Keratinocyte (primary cell): ENCODE measurements around the gene CECR2. TPM values are rescaled to one million over a fixed set of nuclear protein-coding genes. Genes with fewer than 3 reads are reported as not detected.

Source experiments
- DNase-seq: peaks from one replicate; pipeline ENCODE4 v3.0.0-alpha.2; 2011; ENCODE audit warnings: low read depth, missing footprints, low spot score
- FAIRE-seq: peaks from 2 replicates; lab custom pipeline; 2011; peaks lifted over from hg19 to GRCh38; lab: Jason Lieb, UNC
- H2AFZ ChIP-seq: 2 replicates; pipeline ENCODE4 v1.6.0; 2012; ENCODE audit warnings: low read length, control low read depth, inconsistent platforms; ENCODE audit not compliant: control insufficient read depth
- H3K27ac ChIP-seq: 2 replicates; pipeline ENCODE4 v1.5.1; 2011; ENCODE audit warnings: low read length; ENCODE audit not compliant: control insufficient read depth, insufficient read depth
- H3K27me3 ChIP-seq: 3 replicates; pipeline ENCODE4 v1.6.0; 2011; ENCODE audit warnings: low read length; ENCODE audit not compliant: control insufficient read depth, insufficient read depth; ENCODE audit errors: extremely low read depth
- H3K36me3 ChIP-seq, 2 experiments: 2 replicates in 1 of 2; 3 replicates in 1 of 2; pipeline ENCODE4 v1.5.1; 2011; ENCODE audit warnings: low read length in 2 of 2, mild to moderate bottlenecking in 1 of 2; ENCODE audit not compliant: control insufficient read depth in 2 of 2, insufficient read depth in 2 of 2; ENCODE audit errors: extremely low read depth in 1 of 2
- H3K4me1 ChIP-seq: 3 replicates; pipeline ENCODE4 v1.5.1; 2011; ENCODE audit warnings: low read length; ENCODE audit not compliant: control insufficient read depth, insufficient read depth; ENCODE audit errors: extremely low read depth
- H3K4me2 ChIP-seq: 3 replicates; pipeline ENCODE4 v1.6.0; 2011; ENCODE audit warnings: low read depth, low read length; ENCODE audit not compliant: control insufficient read depth, insufficient read depth; ENCODE audit errors: extremely low read depth
- H3K4me3 ChIP-seq, 3 experiments: fragments of 200-600 bp in 1 of 3; sonication (generic) in 1 of 3; 2 replicates in 2 of 3; 3 replicates in 1 of 3; pipeline ENCODE4 v1.5.1; 2011 to 2016; ENCODE audit warnings: low read length in 3 of 3, mild to moderate bottlenecking in 3 of 3, control low read depth in 2 of 3, inconsistent platforms in 1 of 3, low read depth in 1 of 3, mixed read lengths in 1 of 3, mixed run types in 1 of 3, moderate library complexity in 1 of 3; ENCODE audit not compliant: control insufficient read depth in 2 of 3, insufficient read depth in 2 of 3; ENCODE audit errors: extremely low read depth in 1 of 3
- H3K79me2 ChIP-seq: 2 replicates; pipeline ENCODE4 v1.6.0; 2012; ENCODE audit warnings: low read length; ENCODE audit not compliant: control insufficient read depth, insufficient read depth
- H3K9ac ChIP-seq: 3 replicates; pipeline ENCODE4 v1.6.0; 2011; ENCODE audit warnings: low read length; ENCODE audit not compliant: control insufficient read depth, insufficient read depth; ENCODE audit errors: extremely low read depth
- H3K9me1 ChIP-seq: 3 replicates; pipeline ENCODE4 v1.6.0; 2011; ENCODE audit warnings: low read length; ENCODE audit not compliant: control insufficient read depth, insufficient read depth; ENCODE audit errors: extremely low read depth
- H3K9me3 ChIP-seq: 2 replicates; pipeline ENCODE4 v1.5.1; 2012; ENCODE audit warnings: low read depth, low read length; ENCODE audit not compliant: control insufficient read depth
- H4K20me1 ChIP-seq: 3 replicates; pipeline ENCODE4 v1.6.0; 2011; ENCODE audit warnings: low read length; ENCODE audit not compliant: control insufficient read depth, insufficient read depth; ENCODE audit errors: extremely low read depth
- EZH2 ChIP-seq: IDR thresholded peaks from one replicate; pipeline ENCODE4 v1.6.1; 2012; ENCODE audit warnings: inconsistent platforms, mild to moderate bottlenecking, low read length, moderate library complexity
- dilution Hi-C: fragments of 300-500 bp; cut with MboI; formaldehyde crosslinking; loops from one replicate; pipeline ENCODE4 v1.7.0; 2020; ENCODE audit warnings: low sequenced_read_pairs; ENCODE audit not compliant: extremely low pct_ligation_motif_present
- polyA plus RNA-seq, 5 experiments: library from polyadenylated mRNA; depleted of rRNA in 3 of 5; stranded (reverse) in 3 of 5; stranded (forward) in 1 of 5; unstranded in 1 of 5; fragments of >200 nt; gene quantifications; 1 replicate in 1 of 5; 2 replicates in 3 of 5; 3 replicates in 1 of 5; pipeline versions ENCODE4 v1.2.1 to v1.2.3, GENCODE V29; 2011 to 2012; ENCODE audit warnings: missing spikeins in 2 of 5, low read depth in 1 of 5, low replicate concordance in 1 of 5
- TF ChIP-seq, protein P1 (sequence below), 3 experiments: IDR thresholded peaks in 1 of 3; conservative IDR thresholded peaks in 1 of 3; optimal IDR thresholded peaks in 1 of 3; 2 replicates in 2 of 3; 3 replicates in 1 of 3; pipeline versions ENCODE3 to v1.5.1; 2011; ENCODE audit warnings: low read length in 3 of 3, mild to moderate bottlenecking in 3 of 3, moderate library complexity in 2 of 3, control low read depth in 1 of 3, inconsistent platforms in 1 of 3; ENCODE audit not compliant: insufficient read depth in 2 of 3; ENCODE audit errors: extremely low read depth in 1 of 3

Gene CECR2
- polyA plus RNA-seq, 1 donor (not counting 4 experiments of a cell fraction or from before 2014, with no cell fraction given) = not detected

DNA sequence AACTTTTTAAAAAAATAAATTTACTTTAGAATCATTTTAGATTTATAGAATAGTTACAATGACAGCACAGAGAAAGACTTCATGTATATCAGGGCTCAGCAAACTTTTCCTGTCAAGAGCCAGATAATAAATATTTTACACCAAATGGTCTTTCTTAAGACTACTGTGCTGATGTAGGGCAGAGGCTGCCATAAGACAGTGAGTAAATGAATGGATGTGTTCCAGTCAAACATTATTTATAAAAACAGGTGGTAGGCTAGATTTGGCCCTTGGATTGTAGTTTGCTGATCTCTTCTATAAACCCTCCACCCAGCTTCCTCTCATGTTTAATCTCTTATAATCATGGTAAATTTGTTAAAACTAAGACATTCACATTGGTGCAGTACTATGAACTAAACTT, 33.0 kb downstream of the CECR2 start:
- FAIRE-seq (no peak), DNase-seq (no peak)
- Histone ChIP-seq H3K4me2 (no peak overlapping the region), H3K79me2 (no peaks in the 10 kb centered on the region), H3K36me3 (no peaks in the 10 kb centered on the region), H3K9me3 (no peaks in the 10 kb centered on the region), H2AFZ (no peak overlapping the region), H3K4me3 (no peak overlapping the region), H3K9me1 (no peaks in the 10 kb centered on the region), H4K20me1 (no peaks in the 10 kb centered on the region), H3K9ac (no peak overlapping the region), H3K4me1 (no peaks in the 10 kb centered on the region), H3K27me3 (no peaks in the 10 kb centered on the region), H3K27ac (no peak overlapping the region)
- TF ChIP-seq, protein P1, sequence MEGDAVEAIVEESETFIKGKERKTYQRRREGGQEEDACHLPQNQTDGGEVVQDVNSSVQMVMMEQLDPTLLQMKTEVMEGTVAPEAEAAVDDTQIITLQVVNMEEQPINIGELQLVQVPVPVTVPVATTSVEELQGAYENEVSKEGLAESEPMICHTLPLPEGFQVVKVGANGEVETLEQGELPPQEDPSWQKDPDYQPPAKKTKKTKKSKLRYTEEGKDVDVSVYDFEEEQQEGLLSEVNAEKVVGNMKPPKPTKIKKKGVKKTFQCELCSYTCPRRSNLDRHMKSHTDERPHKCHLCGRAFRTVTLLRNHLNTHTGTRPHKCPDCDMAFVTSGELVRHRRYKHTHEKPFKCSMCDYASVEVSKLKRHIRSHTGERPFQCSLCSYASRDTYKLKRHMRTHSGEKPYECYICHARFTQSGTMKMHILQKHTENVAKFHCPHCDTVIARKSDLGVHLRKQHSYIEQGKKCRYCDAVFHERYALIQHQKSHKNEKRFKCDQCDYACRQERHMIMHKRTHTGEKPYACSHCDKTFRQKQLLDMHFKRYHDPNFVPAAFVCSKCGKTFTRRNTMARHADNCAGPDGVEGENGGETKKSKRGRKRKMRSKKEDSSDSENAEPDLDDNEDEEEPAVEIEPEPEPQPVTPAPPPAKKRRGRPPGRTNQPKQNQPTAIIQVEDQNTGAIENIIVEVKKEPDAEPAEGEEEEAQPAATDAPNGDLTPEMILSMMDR (optimal IDR thresholded peaks at IDR 0.05 in 1 of 3, IDR thresholded peaks at IDR 0.05 in 1 of 3, conservative IDR thresholded peaks at IDR 0.05 in 1 of 3; ENCODE audit: extremely low read depth in 1 of 3, insufficient read depth in 2 of 3, low read length in 3 of 3) = no peak
- no peak for TF ChIP-seq EZH2
- dilution Hi-C loops = no loop called here

DNA sequence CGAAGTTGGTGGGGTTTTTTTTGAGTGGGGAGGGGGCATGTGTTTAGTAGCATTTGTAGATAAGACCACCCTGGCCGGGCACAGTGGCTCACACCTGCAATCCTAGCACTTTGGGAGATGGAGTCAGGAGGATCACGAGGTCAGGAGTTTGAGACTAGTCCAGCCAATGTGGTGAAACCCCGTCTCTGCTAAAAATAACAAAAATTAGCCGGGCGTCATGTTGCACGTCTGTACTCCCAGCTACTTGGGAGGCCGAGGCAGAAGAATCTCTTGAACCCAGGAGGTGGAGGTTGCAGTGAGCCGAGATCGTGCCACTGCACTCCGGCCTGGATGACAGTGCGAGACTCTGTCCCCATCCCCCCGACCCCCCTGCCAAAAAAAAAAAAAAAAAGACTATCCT, 34.6 kb downstream of the CECR2 start:
- dilution Hi-C loops = no loop called here

More for the DNA sequence above, 34.6 kb downstream of the CECR2 start:
- no peak overlapping the region for H3K27ac ChIP-seq
- no peaks in the 10 kb centered on the region for H3K79me2 ChIP-seq
- H3K4me3 ChIP-seq = no peak overlapping the region
- H3K9me3 ChIP-seq = no peaks in the 10 kb centered on the region
- DNase-seq (no peak), FAIRE-seq (no peak)
- no peak overlapping the region for H2AFZ ChIP-seq
- no peak overlapping the region for H3K4me2 ChIP-seq
- no peaks in the 10 kb centered on the region for H4K20me1 ChIP-seq
- H3K36me3 ChIP-seq = no peaks in the 10 kb centered on the region
- no peaks in the 10 kb centered on the region for H3K4me1 ChIP-seq
- no peak for TF ChIP-seq EZH2
- TF ChIP-seq, protein P1 (optimal IDR thresholded peaks at IDR 0.05 in 1 of 3, IDR thresholded peaks at IDR 0.05 in 1 of 3, conservative IDR thresholded peaks at IDR 0.05 in 1 of 3; ENCODE audit: extremely low read depth in 1 of 3, insufficient read depth in 2 of 3, low read length in 3 of 3) = no peak
- H3K27me3 ChIP-seq = no peaks in the 10 kb centered on the region
- H3K9ac ChIP-seq = no peak overlapping the region
- no peaks in the 10 kb centered on the region for H3K9me1 ChIP-seq
